Activated CD4-positive, alpha-beta T cell treated with anti-CD3 and anti-CD28 coated beads, Interleukin-10, Interleukin-2, amounts not matched to agents 100 ng/mL and 50 ng/mL, durations not matched to agents 16 hours and 8 hours (primary cell): ENCODE data around the gene APELA.
"Not testable (repeated sequence)": the region's sequence is repeated elsewhere in the genome, so short reads cannot be mapped to it uniquely, and the experiment has no call there.

ENCODE experiments used
- DNase-seq: peaks from one replicate; pipeline ENCODE4 v3.0.0-alpha.2; 2020

The APELA gene

DNA sequence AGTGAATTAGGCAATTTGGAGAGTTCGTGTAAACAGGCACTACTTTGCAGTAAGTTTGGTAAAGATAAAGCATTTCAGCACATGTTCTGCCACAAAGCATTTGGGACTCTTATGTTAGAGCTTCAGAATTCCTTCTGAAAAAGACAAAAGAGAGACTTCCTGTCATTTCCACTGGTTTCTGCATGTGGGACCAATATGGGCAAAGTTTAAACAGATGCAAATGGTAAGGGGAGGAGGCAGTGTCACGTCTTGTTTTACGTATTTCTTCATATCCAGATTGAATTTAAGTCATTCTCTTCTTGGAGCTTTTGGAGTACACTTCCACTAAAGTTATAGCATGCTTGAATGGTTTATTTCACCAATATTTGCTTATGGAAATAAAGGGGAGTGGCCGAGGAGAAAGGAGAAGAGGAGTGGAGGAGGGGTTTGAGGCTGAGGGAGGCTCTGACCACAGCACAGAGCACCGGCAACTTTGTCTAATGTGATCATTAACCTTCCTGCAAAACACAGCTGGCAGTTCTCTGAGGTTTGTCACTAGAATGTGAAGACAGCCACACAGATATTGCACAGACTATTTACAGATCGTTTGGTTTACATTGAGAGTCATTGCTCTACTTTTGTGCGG is at the start of gene APELA:
APELA (plus strand) TSS at position 479 of the 625 bp plus-strand sequence. CDS start 154 bp downstream, outside the sequence.
- no peak for DNase-seq

GRCh38 chr4:164828955-164829354 is 48.0 kb upstream of the APELA start:
- no peak for DNase-seq

DNA sequence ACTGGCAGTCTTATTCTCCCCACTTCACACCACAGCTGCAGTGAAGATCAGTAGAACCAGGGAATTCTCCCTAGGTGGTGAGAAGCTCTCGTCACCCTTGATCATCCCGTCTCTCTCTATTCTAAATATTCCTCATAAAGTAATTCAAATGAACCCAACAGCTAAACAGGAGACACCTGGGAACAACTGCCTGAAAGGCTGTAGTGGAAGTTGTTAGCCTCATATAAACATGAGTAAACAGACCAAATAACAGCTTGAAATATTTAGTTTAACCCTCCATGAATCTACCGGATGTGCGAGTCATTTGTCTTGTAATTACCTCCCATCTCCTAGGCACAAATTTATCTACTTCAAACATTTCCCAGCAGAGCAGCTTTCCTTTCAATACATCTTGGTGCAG is 30.4 kb upstream of the APELA start:
- DNase-seq: no peak

DNA sequence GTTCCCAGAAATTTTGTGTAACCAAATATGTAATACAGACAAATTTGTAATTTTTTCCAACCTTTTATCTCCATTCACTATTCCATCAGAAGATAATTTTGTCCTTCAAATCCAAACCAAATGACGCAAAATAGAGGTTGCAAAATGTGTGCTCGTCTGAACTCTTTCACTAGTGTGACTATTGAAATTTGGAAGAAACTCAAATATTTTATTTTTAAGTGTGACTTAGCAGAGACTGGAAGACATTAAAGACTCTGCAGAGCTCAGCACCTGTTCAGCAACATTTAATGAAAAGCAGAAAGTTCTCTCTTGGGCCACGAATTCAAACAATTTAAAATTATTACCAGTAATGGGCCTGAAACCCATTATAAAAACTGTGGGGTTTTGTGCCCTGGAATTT is 30.0 kb upstream of the APELA start:
- no peak for DNase-seq

- no peak for DNase-seq
Observed at GRCh38 chr4:164847967-164848649, 28.9 kb upstream of the APELA start.

DNA sequence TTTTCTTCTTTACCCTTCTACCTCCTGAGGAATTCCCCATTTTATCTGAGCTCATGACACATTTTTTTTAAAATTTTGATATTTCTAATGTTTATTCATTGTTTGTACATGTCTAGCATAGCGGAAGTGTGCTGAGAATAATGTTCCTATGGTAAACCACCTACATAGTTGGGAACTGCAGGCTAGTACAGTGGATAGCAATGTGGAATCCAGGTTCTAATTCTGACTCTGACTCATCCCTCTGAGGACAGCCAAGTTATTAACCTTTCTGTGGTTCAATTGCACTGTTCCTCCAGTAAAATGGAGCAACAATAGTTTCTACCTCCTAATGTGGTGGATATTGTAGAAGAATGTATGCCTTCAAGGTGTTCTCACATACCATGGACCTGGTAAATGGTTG is 20.6 kb upstream of the APELA start:
- no peak for DNase-seq

DNA sequence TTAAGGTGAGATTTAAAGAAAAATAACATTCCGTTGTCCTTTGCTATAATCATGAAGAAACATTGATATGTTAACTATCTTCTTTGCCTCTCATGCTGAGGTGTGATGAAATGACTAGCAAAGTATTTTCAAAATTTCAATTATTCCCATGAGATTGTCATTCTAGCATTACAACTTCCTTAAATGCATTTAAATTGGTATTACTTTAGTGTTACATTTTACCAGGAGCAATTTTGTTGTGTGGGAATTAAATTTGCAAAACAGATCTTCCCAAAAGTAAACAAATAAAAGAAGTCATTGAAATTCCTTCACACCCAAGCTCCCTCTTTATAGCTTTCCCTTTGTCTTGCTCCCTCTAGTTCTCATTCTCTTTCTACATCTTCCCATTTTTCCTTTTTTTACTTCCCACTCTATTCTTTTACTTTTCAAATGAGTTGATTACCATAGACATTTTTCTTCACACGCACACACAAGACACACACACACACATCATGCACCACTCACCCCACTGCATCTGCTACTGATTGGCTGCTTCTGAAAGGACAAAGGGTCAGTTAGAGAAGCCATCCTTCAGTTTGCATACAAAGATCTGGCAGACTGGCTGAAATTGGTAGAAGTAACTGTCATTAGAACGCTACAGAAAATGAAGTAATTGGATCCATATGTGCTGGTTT is 10.0 kb upstream of the APELA start:
- DNase-seq: no peak

DNA sequence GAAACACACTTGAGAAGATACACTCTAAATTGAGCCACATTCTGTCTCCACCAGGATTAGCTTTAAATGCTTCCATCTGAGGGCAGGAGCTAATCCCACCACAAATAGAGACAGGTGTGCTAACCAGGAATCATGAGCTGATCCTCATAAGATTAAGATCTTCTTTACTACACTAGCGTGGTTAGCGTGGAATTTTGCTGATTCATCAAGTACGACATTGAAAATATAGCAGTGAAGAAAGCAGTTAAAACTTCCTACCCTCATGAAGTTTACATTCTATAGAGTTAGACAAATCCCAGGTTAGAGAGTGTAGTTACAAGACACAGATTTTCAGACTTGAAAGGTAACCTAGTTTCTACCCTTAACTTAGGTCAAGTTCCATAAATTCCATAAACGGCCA is 5.3 kb upstream of the APELA start:
- DNase-seq: no peak

GRCh38 chr4:164872481-164872880 is 4.5 kb upstream of the APELA start:
- no peak for DNase-seq

DNA sequence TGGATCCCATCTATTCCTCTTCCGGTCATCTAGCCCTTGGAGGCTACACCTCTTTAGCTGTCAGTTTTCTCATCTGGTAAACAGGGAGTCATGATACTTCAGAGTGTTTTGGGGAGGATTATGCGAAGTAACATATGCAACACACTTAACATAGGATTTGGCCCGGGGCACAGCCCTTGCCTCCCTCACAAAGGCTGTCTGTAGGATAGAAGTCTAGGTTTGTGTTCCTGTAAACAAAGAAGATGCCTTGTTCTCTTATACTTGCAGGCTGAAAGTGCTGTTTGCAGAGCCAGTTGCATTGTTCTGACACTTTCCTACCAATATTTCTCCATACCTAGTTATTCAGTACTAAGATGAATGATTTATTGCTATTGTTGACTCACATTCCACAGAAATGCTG is 2.2 kb upstream of the APELA start:
- DNase-seq: no peak

- no peak for DNase-seq
Observed at GRCh38 chr4:164880489-164881262, 3.7 kb downstream of the APELA start.

DNA sequence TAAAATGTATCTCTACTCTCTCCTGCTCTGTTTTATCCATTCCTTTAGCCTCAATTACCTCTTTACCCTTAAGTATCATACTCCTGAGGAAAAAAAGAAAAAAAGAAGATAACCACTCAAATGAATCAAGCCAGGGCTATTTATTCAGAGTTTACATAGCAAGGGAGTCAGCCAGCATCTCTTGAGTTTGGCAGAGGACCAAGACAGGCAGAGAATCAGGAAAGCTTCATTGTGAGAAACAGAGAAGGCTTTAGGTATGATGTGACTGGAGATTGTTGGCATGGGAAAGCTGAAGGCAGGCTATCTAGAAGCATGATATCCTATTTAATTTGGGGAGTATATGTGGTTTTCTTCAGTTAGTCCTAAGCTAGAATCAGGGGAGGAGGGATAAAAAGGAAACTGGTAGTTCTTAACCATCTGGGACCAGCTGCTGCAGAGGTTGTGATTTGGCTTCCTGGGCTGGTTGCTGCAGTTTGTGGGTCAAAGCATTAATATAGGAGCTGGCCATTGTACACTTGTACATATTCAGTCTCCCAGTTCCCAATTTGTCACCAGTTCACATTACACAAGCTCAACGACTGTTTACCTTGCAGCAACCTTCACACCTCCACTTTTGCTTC is 11.2 kb downstream of the APELA start:
- DNase-seq: no peak

DNA sequence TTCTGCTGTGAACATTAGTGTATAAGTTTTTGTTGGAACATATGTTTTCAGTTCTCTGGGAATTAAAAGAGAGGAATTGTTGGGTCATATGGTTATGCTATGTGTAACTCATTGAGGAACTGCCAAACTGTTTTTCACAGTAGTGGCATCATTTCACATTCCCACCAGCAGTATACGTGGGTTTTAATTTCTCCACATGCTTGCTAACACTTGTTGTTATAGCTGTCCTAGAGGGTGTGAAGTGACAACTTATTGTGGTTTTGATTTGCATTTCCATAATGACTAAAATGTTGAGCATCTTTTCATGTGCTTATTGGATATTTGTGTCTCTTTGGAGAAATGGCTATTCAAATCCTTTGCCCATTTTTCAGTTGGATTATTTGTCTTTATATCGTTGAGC is 13.7 kb downstream of the APELA start:
- no peak for DNase-seq

- no peak for DNase-seq
Observed at GRCh38 chr4:164892018-164892417, 15.0 kb downstream of the APELA start.

GRCh38 chr4:164894702-164895101 is 17.7 kb downstream of the APELA start:
- DNase-seq: peak; percentile 1

DNA sequence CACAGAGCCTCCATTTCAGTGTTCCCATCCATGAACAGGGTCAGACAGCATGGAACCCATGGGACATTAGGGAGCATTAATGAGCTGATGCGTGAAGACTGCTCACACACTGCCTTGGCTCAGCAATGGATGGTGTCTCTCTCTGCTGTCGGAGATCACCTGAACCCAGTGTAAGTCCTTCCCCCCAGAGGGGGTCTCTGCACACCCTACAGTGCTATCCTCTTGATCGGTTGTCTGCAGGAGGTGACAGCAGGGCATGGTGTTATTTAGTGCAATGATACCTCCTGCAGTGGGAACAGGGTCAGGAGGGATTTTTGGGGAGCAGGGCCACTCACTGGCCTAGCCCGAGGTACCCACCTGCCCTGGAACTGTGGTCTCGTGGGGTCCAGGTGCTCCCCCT is 25.6 kb downstream of the APELA start:
- DNase-seq: no peak

DNA sequence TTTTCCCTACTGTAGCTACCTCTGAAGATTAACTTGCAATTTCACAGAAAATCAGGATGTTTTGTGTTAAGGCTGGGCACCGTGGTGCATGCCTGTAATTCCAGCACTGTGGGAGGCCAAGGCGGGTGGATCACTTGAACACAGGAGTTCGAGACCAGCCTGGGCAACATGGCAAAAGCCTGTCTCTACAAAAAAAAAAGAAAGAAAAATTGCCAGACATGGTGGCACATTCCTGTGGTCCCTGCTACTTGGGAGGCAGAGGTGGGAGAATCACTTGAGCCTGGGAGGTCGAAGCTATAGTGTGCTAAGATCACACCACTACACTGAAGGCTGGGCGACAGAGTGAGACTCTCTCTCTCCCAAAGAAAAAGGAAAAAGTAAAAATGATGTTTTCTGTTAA is 27.4 kb downstream of the APELA start:
- no peak for DNase-seq

- DNase-seq: no peak
Observed at GRCh38 chr4:164904941-164905340, 28.0 kb downstream of the APELA start.

GRCh38 chr4:164906368-164906767 is 29.4 kb downstream of the APELA start:
- DNase-seq: no peak

GRCh38 chr4:164913506-164913905 is 36.5 kb downstream of the APELA start:
- DNase-seq: not testable (repeated sequence)

DNA sequence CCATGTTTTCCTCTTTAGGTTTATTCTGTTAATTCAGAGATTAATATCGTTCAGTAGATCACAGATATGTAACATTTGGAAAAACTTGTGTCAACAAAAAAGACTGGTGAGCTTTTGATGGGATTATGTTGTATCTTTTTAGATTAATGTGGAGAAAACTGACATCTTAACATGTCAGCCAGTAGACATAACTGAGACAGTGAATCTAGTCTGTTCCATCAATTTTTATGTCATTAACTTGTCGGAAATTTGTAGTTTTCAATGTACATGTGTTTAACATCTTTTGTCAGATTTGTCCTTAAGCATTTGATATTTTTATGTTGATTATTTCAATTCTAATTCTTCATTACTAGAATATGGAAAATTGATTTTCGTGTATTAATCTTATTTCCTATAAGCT is 42.0 kb downstream of the APELA start:
- no peak for DNase-seq

DNA sequence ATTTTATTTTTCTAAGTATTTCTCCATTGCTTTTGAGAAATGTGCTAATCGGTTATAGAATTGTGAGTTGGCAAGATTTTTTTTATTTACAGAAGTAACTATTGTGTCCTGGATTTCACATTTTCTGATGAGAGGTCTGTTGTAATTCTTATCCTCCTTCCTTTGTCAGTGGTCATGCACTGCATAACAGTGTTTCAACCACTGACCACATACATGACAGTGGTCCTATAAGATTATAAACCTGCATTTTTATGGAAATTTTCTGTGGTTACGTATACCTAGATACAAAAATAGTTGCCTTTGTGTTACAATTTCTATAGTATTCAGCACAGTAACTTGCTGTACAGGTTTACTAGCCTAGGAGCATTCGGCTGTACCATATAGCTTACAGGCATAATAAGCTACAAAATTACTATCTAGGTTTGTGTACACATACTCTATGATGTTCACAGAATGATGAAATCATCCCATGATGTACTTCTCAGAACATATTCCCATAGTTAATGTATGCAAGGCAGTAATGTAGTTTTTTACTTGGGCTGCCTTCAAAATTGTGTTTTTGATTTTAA is 47.8 kb downstream of the APELA start:
- no peak for DNase-seq

- no peak for DNase-seq
Observed at GRCh38 chr4:164926301-164926700, 49.3 kb downstream of the APELA start.
